Gastrocnemius medialis (tissue), 4 donors: Measurements from ENCODE around the gene HIVEP3. TPM values are rescaled to one million over a fixed set of nuclear protein-coding genes. Genes with fewer than 3 reads are reported as not detected.
A peak's percentile ranks its signal among the peaks of the same experiment; 100 is the strongest.

ENCODE experiments used
- ATAC-seq, 2 donors: fragments of 150-250 bp; one replicate each; pipeline ENCODE4 v1.9.1; 2016
- DNase-seq, 2 donors: peaks; one replicate each; pipeline ENCODE4 v3.0.0-alpha.2; 2019
- H3K27ac ChIP-seq, 4 donors: fragments of 200-600 bp; sonication (generic); 1 replicate in 1 of 4; 2 replicates in 3 of 4; pipeline ENCODE4 v1.5.1; 2016 to 2018; ENCODE audit warnings: mild to moderate bottlenecking in 2 of 4, moderate library complexity in 1 of 4
- H3K27me3 ChIP-seq, 3 donors: fragments of 200-600 bp; sonication (generic) in 2 of 3; 1 replicate in 1 of 3; 2 replicates in 2 of 3; pipeline versions ENCODE4 v1.5.1 to v1.6.0; 2016 to 2019; ENCODE audit warnings: mild to moderate bottlenecking in 1 of 3, moderate library complexity in 1 of 3
- H3K36me3 ChIP-seq, 2 donors: fragments of 200-600 bp; sonication (generic) in 1 of 2; one replicate each; pipeline ENCODE4 v1.5.1; 2017 to 2018
- H3K4me1 ChIP-seq, 2 donors: fragments of 200-600 bp; sonication (generic) in 1 of 2; one replicate each; pipeline ENCODE4 v1.5.1; 2016 to 2017; ENCODE audit warnings: mild to moderate bottlenecking in 2 of 2
- H3K4me3 ChIP-seq, 4 donors: fragments of 200-600 bp; sonication (generic) in 3 of 4; 1 replicate in 1 of 4; 2 replicates in 3 of 4; pipeline ENCODE4 v1.5.1; 2016 to 2019; ENCODE audit warnings: mild to moderate bottlenecking in 2 of 4
- H3K9me3 ChIP-seq, 3 donors: fragments of 200-600 bp; sonication (generic) in 2 of 3; 1 replicate in 1 of 3; 2 replicates in 2 of 3; pipeline ENCODE4 v1.5.1; 2016 to 2019
- POLR2A ChIP-seq, 2 donors: fragments of 450-650 bp; IDR thresholded peaks; one replicate each; pipeline ENCODE4 v1.6.1; 2017; ENCODE audit warnings: antibody characterized with exemption in 2 of 2, mild to moderate bottlenecking in 2 of 2, moderate library complexity in 2 of 2
- in situ Hi-C, 4 donors: fragments of 200-750 bp; cut with MboI; loops; one replicate each; pipeline versions ENCODE4 v1.15.0 to v1.8.0; 2017; ENCODE audit warnings: low sequenced_read_pairs in 4 of 4
- intact Hi-C: fragments of 100-400 bp; cut with DNase I; formaldehyde crosslinking; loops from one replicate; pipeline ENCODE4 v1.15.1; 2023; ENCODE audit warnings: low total_unique reads
- total RNA-seq, 4 donors: library from RNA; depleted of rRNA; stranded (reverse); fragments of >200 nt; gene quantifications; one replicate each; pipeline versions ENCODE4 v1.1.0 to v1.2.3, GENCODE V29; 2016
- TF ChIP-seq, protein P1 (sequence below), 5 experiments: fragments of 450-650 bp in 3 of 5; fragments of 200-600 bp in 2 of 5; sonication (generic) in 2 of 5; IDR thresholded peaks in 4 of 5; conservative IDR thresholded peaks in 1 of 5; 1 replicate in 4 of 5; 2 replicates in 1 of 5; pipeline ENCODE4 v1.5.1; 2016 to 2019; ENCODE audit warnings: antibody characterized with exemption in 5 of 5, mild to moderate bottlenecking in 3 of 5, moderate library complexity in 3 of 5

Gene HIVEP3
- total RNA-seq, 4 donors from 2014 or later: 0.80 to 1.8 (median 1.3) TPM

- no peaks in the 10 kb centered on the region for H3K9me3 ChIP-seq
- H3K4me1 ChIP-seq: no peaks in the 10 kb centered on the region
- no peak overlapping the region for H3K27ac ChIP-seq
- no peak overlapping the region for H3K4me3 ChIP-seq
- intact Hi-C loops (no loop called here), in situ Hi-C loops (no loop called here)
- no peaks in the 10 kb centered on the region for H3K27me3 ChIP-seq
- no peaks in the 10 kb centered on the region for H3K36me3 ChIP-seq
- no peak for ATAC-seq
- TF ChIP-seq, protein P1, sequence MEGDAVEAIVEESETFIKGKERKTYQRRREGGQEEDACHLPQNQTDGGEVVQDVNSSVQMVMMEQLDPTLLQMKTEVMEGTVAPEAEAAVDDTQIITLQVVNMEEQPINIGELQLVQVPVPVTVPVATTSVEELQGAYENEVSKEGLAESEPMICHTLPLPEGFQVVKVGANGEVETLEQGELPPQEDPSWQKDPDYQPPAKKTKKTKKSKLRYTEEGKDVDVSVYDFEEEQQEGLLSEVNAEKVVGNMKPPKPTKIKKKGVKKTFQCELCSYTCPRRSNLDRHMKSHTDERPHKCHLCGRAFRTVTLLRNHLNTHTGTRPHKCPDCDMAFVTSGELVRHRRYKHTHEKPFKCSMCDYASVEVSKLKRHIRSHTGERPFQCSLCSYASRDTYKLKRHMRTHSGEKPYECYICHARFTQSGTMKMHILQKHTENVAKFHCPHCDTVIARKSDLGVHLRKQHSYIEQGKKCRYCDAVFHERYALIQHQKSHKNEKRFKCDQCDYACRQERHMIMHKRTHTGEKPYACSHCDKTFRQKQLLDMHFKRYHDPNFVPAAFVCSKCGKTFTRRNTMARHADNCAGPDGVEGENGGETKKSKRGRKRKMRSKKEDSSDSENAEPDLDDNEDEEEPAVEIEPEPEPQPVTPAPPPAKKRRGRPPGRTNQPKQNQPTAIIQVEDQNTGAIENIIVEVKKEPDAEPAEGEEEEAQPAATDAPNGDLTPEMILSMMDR (IDR thresholded peaks at IDR 0.05 in 4 of 5, conservative IDR thresholded peaks at IDR 0.05 in 1 of 5): no peak
- no peak for TF ChIP-seq POLR2A (IDR thresholded peaks at IDR 0.05)
- DNase-seq: no peak
These were observed 456.7 kb downstream of the HIVEP3 start for GRCh38 chr1:41461790-41462679.

DNA sequence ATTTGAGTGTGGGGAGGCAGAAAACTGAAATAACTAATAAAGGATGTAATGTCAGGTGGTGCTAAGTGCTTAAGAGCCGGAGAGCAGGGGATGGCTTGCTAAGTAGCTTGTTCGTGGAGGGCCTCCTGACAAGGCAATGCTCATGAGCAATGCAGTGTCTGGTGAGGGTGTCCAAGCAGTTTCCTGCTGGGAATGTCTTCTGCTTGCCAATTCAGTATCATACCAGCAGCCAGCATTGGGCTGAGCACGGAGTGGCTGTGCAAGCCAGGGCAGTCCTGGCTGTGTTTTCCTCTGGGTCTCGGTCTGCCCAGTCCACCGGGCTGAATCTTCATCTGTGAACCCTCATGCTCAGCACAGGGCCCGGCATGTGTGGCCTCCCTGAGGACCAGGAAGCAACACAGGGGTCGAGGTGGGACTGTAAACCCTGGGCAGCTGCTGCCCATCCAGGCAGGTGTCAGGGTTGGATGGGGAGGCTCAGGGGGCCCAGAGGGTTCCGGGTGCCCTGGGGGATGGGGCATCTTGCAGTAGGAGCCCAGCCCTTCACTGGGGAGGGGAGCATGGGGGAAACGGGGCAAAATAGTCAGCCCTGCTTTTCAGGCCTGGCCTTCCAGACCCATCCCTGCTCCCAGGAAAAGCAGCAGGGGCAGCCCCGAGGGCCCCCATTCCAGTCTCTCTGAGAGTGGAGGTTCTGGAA lies 461.7 kb downstream of the HIVEP3 start:
- DNase-seq: no peak
- no peaks in the 10 kb centered on the region for H3K36me3 ChIP-seq
- intact Hi-C loops (no loop called here), in situ Hi-C loops (no loop called here)
- TF ChIP-seq, protein P1 (IDR thresholded peaks at IDR 0.05 in 4 of 5, conservative IDR thresholded peaks at IDR 0.05 in 1 of 5): no peak
- no peak for TF ChIP-seq POLR2A (IDR thresholded peaks at IDR 0.05)
- H3K4me1 ChIP-seq: peaks cover 7 to 12% of the 10 kb centered on the region in 2 donors
- no peak overlapping the region for H3K27ac ChIP-seq
- peak in 1 of 2 donors; percentile 36 for ATAC-seq
- no peaks in the 10 kb centered on the region for H3K9me3 ChIP-seq
- no peaks in the 10 kb centered on the region for H3K27me3 ChIP-seq
- no peak overlapping the region for H3K4me3 ChIP-seq

Other genes starting within 250 kb of the HIVEP3 start
- gene GUCA2B, start 234.5 kb upstream of the HIVEP3 start, total RNA-seq: 1 to 10 TPM in 1 of 4 donors, not detected in 3; 1.0 TPM
- 1 to 10 TPM in 1 of 4 donors, not detected in 3; 6.0 TPM for gene GUCA2A, start 245.8 kb upstream of the HIVEP3 start, total RNA-seq